Right forelimb (tissue), 1 donor: ENCODE data around the gene CENPM.

Experiments
- DNase-seq: peaks from one replicate; pipeline ENCODE4 v3.0.0-alpha.2; 2018

Gene CENPM

GRCh38 chr22:41946629-41947423 is at the start of gene CENPM:
Gene CENPM, minus strand, starts transcription at chr22:41947152. Its CDS starts 76 bp downstream, at chr22:41947076.
- DNase-seq, result peak; percentile 98

- no peak for DNase-seq
Measured at GRCh38 chr22:41995211-41995610, 48.3 kb upstream of the CENPM start.

- DNase-seq, result no peak
Measured at GRCh38 chr22:41992496-41992895, 45.5 kb upstream of the CENPM start.

- no peak for DNase-seq
Measured at GRCh38 chr22:41991111-41991510, 44.2 kb upstream of the CENPM start.

GRCh38 chr22:41989246-41989645 is 42.3 kb upstream of the CENPM start:
- DNase-seq, result no peak

- DNase-seq, result no peak
Measured at GRCh38 chr22:41987276-41987675, 40.3 kb upstream of the CENPM start.

- no peak for DNase-seq
Measured at GRCh38 chr22:41983513-41984405, 36.8 kb upstream of the CENPM start.

- no peak for DNase-seq
Measured at GRCh38 chr22:41982865-41983264, 35.9 kb upstream of the CENPM start.

GRCh38 chr22:41979423-41980250 is 32.7 kb upstream of the CENPM start:
- DNase-seq, result no peak

GRCh38 chr22:41978732-41979131 is 31.8 kb upstream of the CENPM start:
- DNase-seq, result no peak

GRCh38 chr22:41976961-41977566 is 30.1 kb upstream of the CENPM start:
- DNase-seq, result no peak

GRCh38 chr22:41976070-41976901 is 29.3 kb upstream of the CENPM start:
- no peak for DNase-seq

- DNase-seq, result no peak
Measured at GRCh38 chr22:41975299-41976069, 28.5 kb upstream of the CENPM start.

GRCh38 chr22:41974691-41975290 is 27.8 kb upstream of the CENPM start:
- DNase-seq, result no peak

- DNase-seq, result no peak
Measured at GRCh38 chr22:41971431-41971830, 24.5 kb upstream of the CENPM start.

GRCh38 chr22:41970601-41971000 is 23.6 kb upstream of the CENPM start:
- no peak for DNase-seq

- no peak for DNase-seq
Measured at GRCh38 chr22:41969110-41969646, 22.2 kb upstream of the CENPM start, which contains the start of gene SEPTIN3. Gene SEPTIN3, plus strand, starts transcription at chr22:41969443. Its CDS starts 2,050 bp downstream, at chr22:41971493.

GRCh38 chr22:41968601-41969000 is 21.6 kb upstream of the CENPM start:
- DNase-seq, result no peak

- no peak for DNase-seq
Measured at GRCh38 chr22:41966607-41967240, 19.8 kb upstream of the CENPM start.
